ENCODE data around the gene ZDHHC20.

ZDHHC20 gene

GRCh38 chr13:21371011-21371410, 88.1 kb downstream of the ZDHHC20 start:
- no peak overlapping the region for H3K4me3 ChIP-seq (ENCODE audit: low read depth, low read length)
- peak; percentile 8 for DNase-seq (ENCODE audit: low read depth)
- in situ Hi-C loops (cut with HindIII; ENCODE audit: low sequenced_read_pairs) = no loop called here
- TF ChIP-seq CTCF (IDR thresholded peaks at IDR 0.05; ENCODE audit: low read depth, low read length, missing control alignments) = no peak

- DNase-seq (ENCODE audit: low read depth) = no peak
- in situ Hi-C loops (cut with HindIII; ENCODE audit: low sequenced_read_pairs) = no loop called here
- no peak overlapping the region for H3K4me3 ChIP-seq (ENCODE audit: low read depth, low read length)
- no peak for TF ChIP-seq CTCF (IDR thresholded peaks at IDR 0.05; ENCODE audit: low read depth, low read length, missing control alignments)
Measured at GRCh38 chr13:21365574-21365973, 93.5 kb downstream of the ZDHHC20 start.

GRCh38 chr13:21364916-21365315, 94.2 kb downstream of the ZDHHC20 start:
- in situ Hi-C loops (cut with HindIII; ENCODE audit: low sequenced_read_pairs) = no loop called here
- H3K4me3 ChIP-seq (ENCODE audit: low read depth, low read length) = no peak overlapping the region
- no peak for DNase-seq (ENCODE audit: low read depth)
- TF ChIP-seq CTCF (IDR thresholded peaks at IDR 0.05; ENCODE audit: low read depth, low read length, missing control alignments) = no peak

GRCh38 chr13:21364357-21364756, 94.7 kb downstream of the ZDHHC20 start:
- no peak overlapping the region for H3K4me3 ChIP-seq (ENCODE audit: low read depth, low read length)
- in situ Hi-C loops (cut with HindIII; ENCODE audit: low sequenced_read_pairs) = no loop called here
- TF ChIP-seq CTCF (IDR thresholded peaks at IDR 0.05; ENCODE audit: low read depth, low read length, missing control alignments) = no peak
- no peak for DNase-seq (ENCODE audit: low read depth)

- in situ Hi-C loops (cut with HindIII; ENCODE audit: low sequenced_read_pairs) = no loop called here
- TF ChIP-seq CTCF (IDR thresholded peaks at IDR 0.05; ENCODE audit: low read depth, low read length, missing control alignments) = no peak
- H3K4me3 ChIP-seq (ENCODE audit: low read depth, low read length) = no peak overlapping the region
- DNase-seq (ENCODE audit: low read depth) = no peak
Measured at GRCh38 chr13:21362741-21363140, 96.4 kb downstream of the ZDHHC20 start.

GRCh38 chr13:21361706-21362105, 97.4 kb downstream of the ZDHHC20 start:
- no peak for DNase-seq (ENCODE audit: low read depth)
- in situ Hi-C loops (cut with HindIII; ENCODE audit: low sequenced_read_pairs) = no loop called here
- no peak for TF ChIP-seq CTCF (IDR thresholded peaks at IDR 0.05; ENCODE audit: low read depth, low read length, missing control alignments)
- no peak overlapping the region for H3K4me3 ChIP-seq (ENCODE audit: low read depth, low read length)

GRCh38 chr13:21361123-21361522, 98.0 kb downstream of the ZDHHC20 start:
- no peak for DNase-seq (ENCODE audit: low read depth)
- no peak for TF ChIP-seq CTCF (IDR thresholded peaks at IDR 0.05; ENCODE audit: low read depth, low read length, missing control alignments)
- in situ Hi-C loops (cut with HindIII; ENCODE audit: low sequenced_read_pairs) = no loop called here
- no peak overlapping the region for H3K4me3 ChIP-seq (ENCODE audit: low read depth, low read length)
